ENCODE results near the gene RBM22.

GRCh38 chr5:150642991-150643710 is 57.7 kb downstream of the RBM22 start:
- TF ChIP-seq CTCF (conservative IDR thresholded peaks at IDR 0.05; ENCODE audit: low read length) (no peak), EZH2phosphoT487 (IDR thresholded peaks at IDR 0.05; ENCODE audit: borderline replicate concordance) (no peak)

Measured in Loucy (cell line).